Loucy (cell line): ENCODE measurements around the gene HIGD1C.

Experiments
- H2AFZ ChIP-seq: fragments of 200-600 bp; sonication (generic); 2 replicates; pipeline ENCODE4 v1.6.0; 2016; ENCODE audit warnings: antibody characterized with exemption, mild to moderate bottlenecking, low read length, moderate library complexity
- H3F3A ChIP-seq: fragments of 200-600 bp; 2 replicates; pipeline ENCODE4 v1.6.0; 2016; ENCODE audit warnings: antibody characterized with exemption, low read depth, mild to moderate bottlenecking
- H3K27me3 ChIP-seq: fragments of 200-600 bp; sonication (generic); 2 replicates; pipeline ENCODE4 v1.6.1; 2014; ENCODE audit warnings: low read length, mild to moderate bottlenecking; ENCODE audit not compliant: insufficient read depth, poor library complexity, severe bottlenecking
- H3K36me3 ChIP-seq: fragments of 200-600 bp; sonication (generic); 2 replicates; pipeline ENCODE4 v1.6.1; 2016; ENCODE audit warnings: low read length; ENCODE audit not compliant: insufficient read depth
- H3K4me1 ChIP-seq: fragments of 200-600 bp; sonication (generic); 2 replicates; pipeline ENCODE4 v1.5.1; 2014; ENCODE audit warnings: low read length, mild to moderate bottlenecking; ENCODE audit not compliant: insufficient read depth, poor library complexity, severe bottlenecking
- H3K4me2 ChIP-seq: fragments of 200-600 bp; sonication (generic); 2 replicates; pipeline ENCODE4 v1.6.0; 2014; ENCODE audit warnings: antibody characterized with exemption, low read length, low read depth, mild to moderate bottlenecking; ENCODE audit not compliant: poor library complexity, severe bottlenecking
- H3K4me3 ChIP-seq: fragments of 200-600 bp; sonication (generic); 2 replicates; pipeline ENCODE4 v1.5.1; 2014; ENCODE audit warnings: low read length, mild to moderate bottlenecking, mixed read lengths; ENCODE audit not compliant: poor library complexity, severe bottlenecking
- H3K79me2 ChIP-seq: fragments of 200-600 bp; sonication (generic); 2 replicates; pipeline ENCODE4 v1.6.1; 2014; ENCODE audit warnings: low read length; ENCODE audit not compliant: insufficient read depth
- H3K9ac ChIP-seq: fragments of 200-600 bp; sonication (generic); 2 replicates; pipeline ENCODE4 v1.6.0; 2014; ENCODE audit warnings: mild to moderate bottlenecking, low read depth, low read length, moderate library complexity; ENCODE audit not compliant: poor library complexity, severe bottlenecking
- H3K9me2 ChIP-seq: fragments of 200-600 bp; sonication (generic); replicated peaks from 2 replicates; pipeline ENCODE4 v1.6.1; 2016; ENCODE audit warnings: low read depth, low read length, mixed read lengths
- H3K9me3 ChIP-seq: fragments of 200-600 bp; sonication (generic); 2 replicates; pipeline ENCODE4 v1.6.1; 2014; ENCODE audit warnings: mild to moderate bottlenecking, antibody characterized with exemption, low read length, low read depth; ENCODE audit not compliant: insufficient read depth
- H4K20me1 ChIP-seq: fragments of 200-600 bp; sonication (generic); 2 replicates; pipeline ENCODE4 v1.6.0; 2014; ENCODE audit warnings: antibody characterized with exemption, low read length, mild to moderate bottlenecking; ENCODE audit not compliant: insufficient read depth, poor library complexity, severe bottlenecking
- EZH2phosphoT487 ChIP-seq: fragments of 200-600 bp; IDR thresholded peaks from 2 replicates; pipeline ENCODE4 v1.6.1; 2018; ENCODE audit warnings: antibody characterized with exemption, mild to moderate bottlenecking, moderate library complexity, borderline replicate concordance
- TF ChIP-seq, protein P1 (sequence below): fragments of 200-600 bp; sonication (generic); conservative IDR thresholded peaks from 2 replicates; pipeline ENCODE4 v1.5.1; 2014; ENCODE audit warnings: mild to moderate bottlenecking, antibody characterized with exemption, low read length

The HIGD1C gene

DNA sequence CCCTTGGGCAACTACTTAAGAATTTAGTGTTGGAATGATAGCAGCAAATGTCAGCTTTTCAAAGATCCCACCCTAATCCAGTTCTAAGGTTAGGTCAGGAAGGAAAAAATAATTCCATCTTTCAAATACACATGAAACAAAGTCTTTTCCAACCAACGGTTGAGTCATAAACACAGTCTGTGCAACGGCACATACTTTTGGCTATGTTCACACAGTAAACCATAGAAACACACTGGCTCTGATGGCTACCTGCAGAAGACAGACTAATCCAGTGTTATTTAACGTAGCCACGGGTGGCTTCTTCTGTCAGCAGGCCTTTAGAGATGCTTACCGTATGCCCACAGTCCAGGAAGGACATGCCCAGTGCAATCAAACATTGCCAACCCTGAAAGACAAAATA lies 35.7 kb downstream of the HIGD1C start:
- Histone ChIP-seq H3K9ac (no peak overlapping the region), H3K27me3 (no peaks in the 10 kb centered on the region), H3K36me3 (peaks cover 68% of the 10 kb centered on the region), H3K9me2 (no peaks in the 10 kb centered on the region), H4K20me1 (no peaks in the 10 kb centered on the region), H3K4me3 (no peak overlapping the region), H3F3A (no peaks in the 10 kb centered on the region), H3K9me3 (no peaks in the 10 kb centered on the region), H3K79me2 (no peaks in the 10 kb centered on the region), H2AFZ (no peak overlapping the region), H3K4me2 (no peak overlapping the region), H3K4me1 (no peaks in the 10 kb centered on the region)
- TF ChIP-seq, protein P1, sequence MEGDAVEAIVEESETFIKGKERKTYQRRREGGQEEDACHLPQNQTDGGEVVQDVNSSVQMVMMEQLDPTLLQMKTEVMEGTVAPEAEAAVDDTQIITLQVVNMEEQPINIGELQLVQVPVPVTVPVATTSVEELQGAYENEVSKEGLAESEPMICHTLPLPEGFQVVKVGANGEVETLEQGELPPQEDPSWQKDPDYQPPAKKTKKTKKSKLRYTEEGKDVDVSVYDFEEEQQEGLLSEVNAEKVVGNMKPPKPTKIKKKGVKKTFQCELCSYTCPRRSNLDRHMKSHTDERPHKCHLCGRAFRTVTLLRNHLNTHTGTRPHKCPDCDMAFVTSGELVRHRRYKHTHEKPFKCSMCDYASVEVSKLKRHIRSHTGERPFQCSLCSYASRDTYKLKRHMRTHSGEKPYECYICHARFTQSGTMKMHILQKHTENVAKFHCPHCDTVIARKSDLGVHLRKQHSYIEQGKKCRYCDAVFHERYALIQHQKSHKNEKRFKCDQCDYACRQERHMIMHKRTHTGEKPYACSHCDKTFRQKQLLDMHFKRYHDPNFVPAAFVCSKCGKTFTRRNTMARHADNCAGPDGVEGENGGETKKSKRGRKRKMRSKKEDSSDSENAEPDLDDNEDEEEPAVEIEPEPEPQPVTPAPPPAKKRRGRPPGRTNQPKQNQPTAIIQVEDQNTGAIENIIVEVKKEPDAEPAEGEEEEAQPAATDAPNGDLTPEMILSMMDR = no peak
- TF ChIP-seq EZH2phosphoT487 = no peak

- H3K27me3 ChIP-seq = no peaks in the 10 kb centered on the region
- H2AFZ ChIP-seq = no peak overlapping the region
- H3K9ac ChIP-seq = no peak overlapping the region
- H3K79me2 ChIP-seq = no peaks in the 10 kb centered on the region
- no peaks in the 10 kb centered on the region for H3F3A ChIP-seq
- no peaks in the 10 kb centered on the region for H3K9me3 ChIP-seq
- H4K20me1 ChIP-seq = no peaks in the 10 kb centered on the region
- no peak overlapping the region for H3K4me2 ChIP-seq
- H3K4me3 ChIP-seq = no peak overlapping the region
- no peaks in the 10 kb centered on the region for H3K4me1 ChIP-seq
- TF ChIP-seq EZH2phosphoT487 = no peak
- TF ChIP-seq, protein P1 = no peak
- peaks cover 76% of the 10 kb centered on the region for H3K36me3 ChIP-seq
- no peaks in the 10 kb centered on the region for H3K9me2 ChIP-seq
These were observed 36.5 kb downstream of the HIGD1C start for GRCh38 chr12:50988871-50989270.

GRCh38 chr12:50990147-50990727 lies 37.9 kb downstream of the HIGD1C start:
- Histone ChIP-seq H3K4me2 (no peak overlapping the region), H3K79me2 (no peaks in the 10 kb centered on the region), H3K4me1 (no peaks in the 10 kb centered on the region), H3K27me3 (no peaks in the 10 kb centered on the region), H3K9me3 (no peaks in the 10 kb centered on the region), H3K36me3 (peaks cover 87% of the 10 kb centered on the region), H3K9ac (no peak overlapping the region), H4K20me1 (no peaks in the 10 kb centered on the region), H3F3A (no peaks in the 10 kb centered on the region), H3K9me2 (no peaks in the 10 kb centered on the region), H3K4me3 (no peak overlapping the region), H2AFZ (no peak overlapping the region)
- no peak for TF ChIP-seq EZH2phosphoT487
- TF ChIP-seq, protein P1 = no peak
